HG03565 (cell line): ENCODE data around the gene ACBD6.

Source experiments
- ATAC-seq: cut with Tn5 transposase; IDR thresholded peaks from one replicate; pipeline ENCODE4 v1.9.1; 2021; ENCODE audit warnings: mild to moderate bottlenecking, moderate library complexity; ENCODE audit not compliant: unreplicated experiment

ACBD6 gene

GRCh38 chr1:180271272-180272255 is 230.8 kb downstream of the ACBD6 start:
- ATAC-seq, result no peak

- no peak for ATAC-seq
These were observed 231.7 kb downstream of the ACBD6 start for GRCh38 chr1:180270530-180271271.

- ATAC-seq, result no peak
These were observed 232.5 kb downstream of the ACBD6 start for GRCh38 chr1:180269645-180270529.

- ATAC-seq, result no peak
These were observed 233.8 kb downstream of the ACBD6 start for GRCh38 chr1:180268556-180269075.

- no peak for ATAC-seq
These were observed 234.4 kb downstream of the ACBD6 start for GRCh38 chr1:180267761-180268555.

GRCh38 chr1:180267211-180267561 is 235.2 kb downstream of the ACBD6 start:
- no peak for ATAC-seq

DNA sequence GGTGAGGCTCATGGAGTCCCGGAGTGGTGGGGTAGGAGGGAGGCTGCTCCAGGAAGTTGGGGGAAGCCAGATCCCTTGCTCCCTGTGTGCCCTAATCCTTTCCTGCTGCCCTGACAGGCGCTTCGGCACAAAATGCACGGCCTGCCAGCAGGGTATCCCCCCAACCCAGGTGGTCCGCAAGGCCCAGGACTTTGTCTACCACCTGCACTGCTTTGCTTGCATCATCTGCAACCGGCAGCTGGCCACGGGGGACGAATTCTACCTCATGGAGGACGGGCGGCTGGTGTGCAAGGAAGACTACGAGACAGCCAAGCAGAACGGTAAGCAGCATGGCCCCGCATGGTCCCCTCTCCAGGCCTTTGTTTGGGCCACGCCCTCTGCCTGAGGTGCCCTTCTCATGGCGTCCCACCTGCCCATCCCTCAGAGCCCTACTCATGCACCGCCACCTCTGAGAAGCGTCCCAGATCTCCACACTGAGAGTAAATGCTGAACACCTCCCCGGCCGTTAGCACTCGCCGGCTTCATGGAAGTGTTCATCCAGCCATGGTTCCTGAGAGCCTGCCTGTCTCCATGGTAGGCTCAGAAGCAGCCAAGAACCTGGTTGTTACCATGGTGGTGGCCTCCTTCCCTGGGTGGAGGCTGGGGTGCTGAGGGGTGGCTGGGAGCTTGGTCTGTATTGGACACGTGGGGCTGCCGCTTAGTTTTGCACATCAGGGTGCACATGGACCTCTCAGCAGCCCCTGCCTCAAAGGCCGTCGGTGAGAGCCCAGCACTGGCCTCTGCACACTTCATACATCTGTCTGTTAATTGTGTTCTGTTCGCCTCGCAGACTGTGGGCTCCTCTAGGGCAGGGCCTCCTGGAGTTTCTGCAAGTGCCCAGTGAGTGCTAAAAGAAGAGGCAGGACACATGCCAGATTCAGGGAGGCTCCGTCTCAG is 235.8 kb downstream of the ACBD6 start:
- no peak for ATAC-seq

- no peak for ATAC-seq
These were observed 236.5 kb downstream of the ACBD6 start for GRCh38 chr1:180265871-180266270.

DNA sequence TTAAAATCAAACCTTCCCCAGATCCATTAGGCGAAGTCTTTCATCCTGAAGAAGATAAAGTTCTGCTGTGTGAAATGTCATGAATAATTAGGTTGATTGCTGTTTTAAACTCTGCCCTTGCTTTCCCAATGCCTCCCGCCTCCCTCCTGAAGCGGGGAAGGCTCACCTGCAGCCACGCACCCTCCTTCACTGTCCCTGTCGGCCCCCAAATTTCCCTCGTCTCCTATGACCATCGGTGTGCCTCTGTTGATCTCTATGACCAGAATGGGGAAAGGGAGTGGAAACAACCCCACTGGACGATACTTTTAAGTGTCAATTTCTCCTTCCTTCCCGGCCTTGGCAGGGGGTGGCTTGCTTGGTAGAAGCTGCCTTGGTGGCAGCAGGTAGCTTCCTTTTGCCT is 237.2 kb downstream of the ACBD6 start:
- ATAC-seq, result no peak

- no peak for ATAC-seq
These were observed 237.8 kb downstream of the ACBD6 start for GRCh38 chr1:180264595-180264994.

DNA sequence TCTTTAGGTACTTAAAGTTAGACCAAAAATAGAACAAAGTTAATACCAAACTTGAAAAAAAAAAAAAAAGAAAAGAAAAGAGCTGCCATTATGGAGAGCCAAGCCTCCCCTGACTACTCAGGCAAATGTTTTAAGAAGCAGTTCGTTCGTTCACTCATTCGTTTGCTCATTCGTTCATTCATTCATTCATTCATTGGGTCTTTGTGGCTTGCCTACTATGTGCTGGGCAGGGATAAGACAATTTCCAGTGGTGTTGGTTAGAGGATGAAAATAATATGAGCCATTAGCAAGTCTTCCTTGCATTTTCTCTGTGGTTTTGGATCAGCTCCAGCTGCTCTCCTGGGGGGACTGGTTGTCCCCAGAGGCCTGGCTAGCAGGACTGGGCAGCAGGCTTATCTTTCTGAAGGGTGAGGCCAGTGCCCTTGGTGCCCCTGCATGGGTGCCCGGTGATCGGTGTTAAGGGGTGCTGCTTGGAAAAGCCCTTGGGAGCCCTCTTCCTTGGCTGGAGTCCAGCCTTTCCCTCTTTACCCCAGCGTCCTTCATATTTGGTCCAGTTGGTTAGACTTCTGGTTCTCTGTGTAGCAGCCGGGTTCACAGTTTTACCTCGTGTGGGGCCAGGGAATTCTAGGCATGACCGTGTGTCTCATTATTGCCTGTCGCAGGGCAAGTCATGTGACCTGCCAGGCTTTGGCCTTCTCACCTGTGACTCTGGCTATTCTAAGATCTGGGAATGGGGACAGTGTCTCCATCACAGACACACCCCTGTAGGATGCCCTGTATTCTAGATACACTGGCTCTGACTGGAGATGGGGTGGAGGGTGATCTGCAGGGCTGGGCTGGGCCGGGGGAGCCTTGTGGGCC is 239.5 kb downstream of the ACBD6 start:
- ATAC-seq, result no peak

DNA sequence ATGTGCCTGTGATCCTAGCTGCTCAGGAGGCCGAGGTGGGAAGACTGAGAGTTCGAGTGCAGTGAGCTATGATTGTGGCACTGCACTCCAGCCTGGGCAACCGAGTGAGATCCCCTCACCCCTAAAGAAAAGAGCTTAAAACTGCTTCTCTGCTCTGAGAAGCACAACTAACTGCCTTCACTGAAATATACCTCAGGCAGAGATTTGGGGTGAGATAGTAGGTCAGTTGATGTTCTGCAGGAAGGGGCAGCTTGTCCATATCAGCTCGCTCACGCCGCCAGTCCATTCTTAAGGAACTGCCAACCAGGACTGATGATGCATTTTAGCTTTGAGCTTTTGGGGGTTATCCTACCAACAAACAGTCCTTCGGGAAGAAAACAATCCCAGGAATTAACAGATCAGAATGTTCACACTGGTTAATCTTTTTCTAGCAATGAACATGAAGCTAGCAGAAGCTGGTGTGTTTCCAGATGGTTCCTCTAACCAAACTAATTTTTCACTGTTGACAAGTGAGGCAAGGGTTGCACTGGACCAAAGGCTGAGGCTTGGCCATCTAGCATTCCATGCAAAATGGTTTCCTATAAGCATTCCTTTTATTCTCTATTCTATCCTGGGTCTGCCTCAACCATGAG is 240.7 kb downstream of the ACBD6 start:
- ATAC-seq, result no peak

DNA sequence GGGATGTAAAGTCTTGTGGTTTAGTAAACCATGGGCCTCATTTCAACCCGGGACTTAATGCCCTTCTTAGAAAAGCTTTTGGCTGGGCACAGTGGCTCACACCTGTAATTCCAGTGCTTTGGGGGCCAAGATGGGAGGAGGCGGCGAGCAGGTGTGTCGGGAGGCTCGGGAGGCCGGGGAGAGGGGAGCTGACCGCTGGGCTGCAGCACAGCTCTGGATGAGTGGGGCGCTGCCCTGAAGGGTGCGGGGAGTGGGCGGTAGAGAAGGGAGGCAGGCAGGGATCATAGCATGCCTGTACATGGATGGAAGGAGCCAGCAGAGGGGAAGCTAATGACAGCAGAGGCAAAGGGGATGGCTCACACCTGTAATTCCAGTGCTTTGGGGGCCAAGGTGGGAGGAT is 241.3 kb downstream of the ACBD6 start:
- no peak for ATAC-seq

GRCh38 chr1:180260541-180260940 is 241.8 kb downstream of the ACBD6 start:
- no peak for ATAC-seq

- ATAC-seq, result no peak
These were observed 242.7 kb downstream of the ACBD6 start for GRCh38 chr1:180259431-180260338.

- no peak for ATAC-seq
These were observed 243.4 kb downstream of the ACBD6 start for GRCh38 chr1:180258935-180259334.
